WTC11 (cell line): ENCODE measurements around the gene INTS12.

Experiments
- AFF4 ChIP-seq: sonication (generic); formaldehyde crosslinking; IDR thresholded peaks from 2 replicates; pipeline ENCODE4 v1.8.1; 2023; ENCODE audit warnings: mild to moderate bottlenecking, missing genetic modification reagents, borderline replicate concordance
- CTCF ChIP-seq: fragments of 200-600 bp; IDR thresholded peaks from 2 replicates; pipeline ENCODE4 v1.8.0; 2022; ENCODE audit warnings: antibody characterized with exemption
- GTF2I ChIP-seq: fragments of 250-450 bp; sonication (Bioruptor Pico); conservative IDR thresholded peaks from 2 replicates; pipeline ENCODE4 v1.4.0; 2021; ENCODE audit warnings: mild to moderate bottlenecking
- IRF2 ChIP-seq: sonication (generic); formaldehyde crosslinking; IDR thresholded peaks from 2 replicates; pipeline ENCODE4 v1.8.0; 2022; ENCODE audit warnings: low read depth, missing genetic modification reagents, borderline replicate concordance
- JUN ChIP-seq: sonication (generic); formaldehyde crosslinking; IDR thresholded peaks from 2 replicates; pipeline ENCODE4 v1.8.0; 2023; ENCODE audit warnings: mild to moderate bottlenecking, missing genetic modification reagents
- RORB ChIP-seq: fragments of 250-450 bp; sonication (Bioruptor Pico); IDR thresholded peaks from 2 replicates; pipeline ENCODE4 v1.9.0; 2021; ENCODE audit warnings: mild to moderate bottlenecking
- TEAD4 ChIP-seq: sonication (generic); formaldehyde crosslinking; IDR thresholded peaks from 2 replicates; pipeline ENCODE4 v1.8.0; 2022; ENCODE audit warnings: mild to moderate bottlenecking, missing genetic modification reagents
- USF2 ChIP-seq: sonication (generic); formaldehyde crosslinking; IDR thresholded peaks from 2 replicates; pipeline ENCODE4 v1.8.1; 2023; ENCODE audit warnings: mild to moderate bottlenecking, missing genetic modification reagents, moderate library complexity
- ZBTB21 ChIP-seq: sonication (generic); formaldehyde crosslinking; IDR thresholded peaks from 2 replicates; pipeline ENCODE4 v1.8.1; 2023; ENCODE audit warnings: mild to moderate bottlenecking, missing genetic modification reagents, borderline replicate concordance

- TF ChIP-seq CTCF (no peak), ZBTB21 (CRISPR knock-in tag) (no peak), AFF4 (CRISPR knock-in tag) (no peak), GTF2I (CRISPR knock-in tag) (no peak), USF2 (CRISPR knock-in tag) (no peak), IRF2 (no peak), RORB (no peak), JUN (CRISPR knock-in tag) (no peak), TEAD4 (CRISPR knock-in tag) (no peak)
Measured at GRCh38 chr4:105651884-105652283, 56.6 kb downstream of the INTS12 start.
